NCI-H2029 (cell line): Measurements from ENCODE around the gene LMCD1.

Experiments
- DNase-seq: peaks from one replicate; lab custom pipeline; 2025; lab: John Stamatoyannopoulos, UW

LMCD1 gene

GRCh38 chr3:8584661-8585060, 83.0 kb downstream of the LMCD1 start:
- DNase-seq: no peak

GRCh38 chr3:8589880-8590556, 88.4 kb downstream of the LMCD1 start:
- DNase-seq: no peak

- DNase-seq: no peak
These were observed 91.6 kb downstream of the LMCD1 start for GRCh38 chr3:8593021-8593827.

GRCh38 chr3:8595252-8595651, 93.6 kb downstream of the LMCD1 start:
- DNase-seq: no peak

GRCh38 chr3:8595695-8596115, 94.1 kb downstream of the LMCD1 start:
- DNase-seq: no peak

DNA sequence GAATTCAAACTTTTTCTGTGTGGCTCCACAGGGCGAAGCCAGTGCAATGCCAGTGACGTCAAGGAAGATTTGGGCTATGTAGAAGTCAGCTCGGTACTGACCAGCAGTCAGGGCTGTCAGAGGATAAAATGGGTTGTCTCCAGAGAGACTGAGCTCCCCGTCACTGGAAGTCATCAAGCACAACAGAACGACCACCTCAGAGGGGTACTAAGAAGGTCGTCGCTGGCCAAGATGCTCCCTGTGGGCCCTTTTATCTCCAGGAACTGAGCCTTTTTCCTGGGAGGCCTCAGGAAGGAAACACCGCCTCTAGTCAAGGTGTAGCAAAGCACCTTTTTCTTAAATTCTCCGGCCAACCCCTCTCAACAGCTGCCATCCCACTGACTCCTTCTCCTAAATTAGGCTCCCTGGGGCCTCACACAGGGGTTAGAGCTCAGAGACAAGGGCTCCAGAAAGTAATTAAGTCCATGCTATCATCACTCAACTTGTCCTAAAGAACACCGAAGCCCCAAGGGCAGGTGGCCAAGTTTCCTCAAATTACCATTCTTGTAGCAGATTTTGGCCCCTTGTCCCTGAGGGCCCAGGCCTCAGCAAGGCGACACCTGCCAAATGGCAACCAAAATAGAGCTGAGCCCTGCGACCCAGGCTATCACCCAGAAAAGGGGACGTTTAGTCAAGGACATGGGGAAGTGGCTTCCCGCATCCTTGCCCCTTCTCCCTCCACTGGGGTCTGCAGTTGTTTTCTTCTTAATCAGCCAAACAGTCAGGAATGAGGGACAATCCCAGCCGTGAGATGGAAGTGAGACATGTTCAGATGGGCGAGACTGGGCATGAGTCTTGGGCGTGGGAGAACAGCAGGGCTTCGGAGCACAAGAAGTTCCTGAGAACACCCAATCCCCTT, 94.9 kb downstream of the LMCD1 start:
- DNase-seq: no peak

GRCh38 chr3:8597219-8597853, 95.7 kb downstream of the LMCD1 start:
- no peak for DNase-seq

- DNase-seq: no peak
These were observed 97.5 kb downstream of the LMCD1 start for GRCh38 chr3:8599146-8599545.

- no peak for DNase-seq
These were observed 98.8 kb downstream of the LMCD1 start for GRCh38 chr3:8600457-8600856.

- DNase-seq: peak; percentile 75
These were observed 101.6 kb downstream of the LMCD1 start for GRCh38 chr3:8603115-8603710.

DNA sequence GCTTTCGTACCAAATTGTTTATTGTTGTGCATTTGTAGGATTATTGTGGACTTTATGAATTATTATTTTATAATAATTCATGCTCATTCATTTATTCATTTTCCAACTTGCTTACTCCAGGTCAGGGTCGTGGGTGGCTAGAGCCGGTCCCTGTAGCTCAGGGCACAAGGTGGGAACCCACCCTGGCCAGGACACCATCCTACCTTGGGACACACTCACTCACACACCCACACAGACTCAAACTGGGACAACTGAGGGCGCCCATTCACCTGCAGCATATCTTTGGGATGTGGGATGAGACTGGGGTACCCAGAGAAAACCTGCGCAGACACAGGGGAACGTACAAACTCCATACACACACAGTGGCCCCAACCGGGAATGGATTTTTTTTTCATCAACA, 102.4 kb downstream of the LMCD1 start:
- DNase-seq: no peak

GRCh38 chr3:8604988-8605387, 103.4 kb downstream of the LMCD1 start:
- no peak for DNase-seq

DNA sequence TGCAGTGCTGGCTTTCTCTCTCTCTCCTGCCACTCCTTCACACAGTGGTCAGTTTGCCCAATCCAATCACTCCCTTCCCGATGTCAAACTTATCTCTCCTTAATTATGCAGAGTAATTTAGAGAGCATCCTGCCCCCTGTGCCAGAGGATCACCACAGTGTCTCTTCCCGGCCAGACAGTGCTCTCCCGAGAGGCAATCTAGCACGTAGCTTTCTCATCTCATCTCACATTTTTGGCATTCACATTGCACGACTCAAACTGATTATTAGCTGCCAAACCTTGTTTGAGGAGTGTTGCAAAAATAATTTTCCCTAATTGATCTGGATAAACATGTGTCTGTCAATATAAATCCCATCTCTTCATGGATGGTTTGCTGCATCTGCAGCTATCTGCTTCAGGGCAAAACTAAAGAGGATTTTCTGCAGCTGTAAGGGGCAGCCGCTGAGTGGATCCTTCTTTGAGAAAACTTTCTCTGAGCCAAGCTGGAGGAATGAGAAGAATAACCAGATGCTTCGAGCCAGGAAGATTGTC, 105.1 kb downstream of the LMCD1 start:
- DNase-seq: no peak

DNA sequence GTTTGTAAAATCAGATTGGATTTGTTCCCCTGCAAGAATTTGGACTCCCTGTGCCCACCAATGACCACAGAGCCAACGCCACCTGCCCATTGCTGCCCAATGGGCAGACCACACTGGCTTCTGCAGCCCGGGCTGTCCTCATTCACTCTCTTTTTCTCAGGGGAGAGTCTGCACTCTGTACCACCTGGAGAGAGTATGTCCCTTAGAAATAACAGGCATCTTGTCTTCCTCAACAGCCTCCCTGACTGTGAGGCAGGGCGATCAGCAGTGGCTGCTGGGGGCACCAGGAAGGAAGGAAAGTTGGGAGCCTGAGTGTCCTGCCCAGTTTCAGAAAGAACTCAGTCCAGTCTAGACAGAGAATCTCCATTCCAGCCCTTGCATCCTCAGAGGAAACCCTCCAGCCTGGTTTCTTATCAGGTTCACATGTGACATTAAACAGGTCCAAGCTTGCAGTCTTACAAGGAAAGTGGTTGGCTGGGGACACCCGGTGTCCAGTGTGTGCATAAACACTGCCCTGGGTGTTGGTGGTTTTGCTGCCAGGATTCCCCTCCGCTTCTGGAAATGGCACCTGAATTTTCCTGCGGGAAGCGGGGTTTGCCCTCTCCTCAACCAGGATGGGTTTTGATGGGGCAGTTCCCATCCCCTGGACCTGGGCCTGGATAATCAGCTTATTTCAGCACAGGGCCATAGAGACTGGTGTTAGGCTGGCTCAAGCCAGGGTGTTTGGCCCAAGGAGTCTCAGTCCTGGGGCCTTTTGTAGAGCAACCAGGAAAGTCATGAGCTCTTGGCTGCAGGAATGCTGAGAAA, 105.8 kb downstream of the LMCD1 start:
- peak; percentile 51 for DNase-seq

- no peak for DNase-seq
These were observed 106.6 kb downstream of the LMCD1 start for GRCh38 chr3:8608041-8608790.

DNA sequence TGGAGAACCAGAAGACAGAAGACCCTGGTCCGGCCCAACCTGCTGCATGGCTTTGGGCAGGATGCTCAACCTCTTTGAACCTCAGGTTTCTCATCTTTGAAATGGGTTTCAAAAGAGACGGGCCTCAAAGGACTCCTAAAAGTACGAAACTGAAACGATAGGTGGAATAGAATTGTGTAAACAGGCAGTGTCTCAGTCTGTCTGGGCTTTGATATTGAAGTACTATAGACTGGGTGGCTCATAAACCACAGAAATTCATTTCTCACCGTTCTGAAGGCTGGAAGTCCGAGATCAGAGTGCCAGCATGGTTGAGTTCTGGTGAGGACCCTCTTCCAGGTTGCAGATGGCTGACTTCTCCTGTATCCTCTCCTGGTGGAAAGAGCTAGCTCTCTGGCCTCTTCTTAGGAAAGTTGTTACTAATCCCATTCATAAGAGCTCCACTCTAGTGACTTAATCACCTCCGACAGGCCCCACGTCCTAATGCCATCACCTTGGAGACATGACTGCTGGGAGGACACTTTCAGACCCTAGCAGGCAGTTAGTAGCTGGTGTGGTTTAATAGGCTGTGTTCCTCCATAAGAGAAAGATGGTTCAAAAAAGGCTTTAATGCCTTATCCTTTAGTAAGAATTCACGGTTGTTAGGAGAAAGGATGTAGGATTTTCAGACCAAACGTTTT, 107.3 kb downstream of the LMCD1 start:
- DNase-seq: no peak

DNA sequence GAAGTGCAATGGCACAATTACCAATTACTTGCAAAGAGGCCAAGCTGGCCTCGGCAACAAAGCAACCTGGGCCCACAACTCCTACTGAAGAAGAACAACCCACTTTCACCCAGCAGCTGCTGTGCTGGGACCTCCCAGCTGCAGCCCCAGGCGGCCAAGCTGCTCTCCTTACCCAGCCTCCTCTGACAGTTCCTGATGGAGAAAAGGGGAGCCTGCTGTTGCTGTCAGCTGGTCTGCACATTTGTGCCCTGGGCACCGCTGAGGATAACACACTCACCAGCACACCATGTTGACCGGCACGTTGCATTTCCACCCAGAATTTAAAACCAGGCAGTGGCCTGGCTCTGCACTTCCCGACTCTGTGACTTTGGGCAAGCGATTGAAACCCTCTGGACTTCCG, 109.3 kb downstream of the LMCD1 start:
- DNase-seq: no peak

DNA sequence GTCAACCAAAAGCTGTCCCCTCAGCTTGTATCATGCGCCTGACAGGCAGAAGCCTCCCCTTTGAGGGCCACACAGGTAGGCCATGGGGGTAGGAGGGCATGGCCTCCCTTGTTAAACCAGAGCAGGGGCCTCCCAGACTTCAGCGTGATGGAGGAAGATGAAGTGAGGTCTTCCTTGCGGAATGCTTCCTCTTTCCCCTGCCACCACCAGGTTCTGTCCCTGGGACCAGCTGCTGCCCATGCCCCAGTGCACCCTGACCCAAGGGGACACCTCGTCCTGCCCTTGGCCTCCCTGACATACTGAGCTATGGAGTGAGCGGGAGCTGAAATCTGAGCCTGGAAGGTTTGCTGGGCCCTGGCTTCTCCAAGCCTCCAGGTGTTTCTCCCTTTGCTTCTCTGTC, 116.3 kb downstream of the LMCD1 start:
- DNase-seq: no peak

- no peak for DNase-seq
These were observed 117.3 kb downstream of the LMCD1 start for GRCh38 chr3:8618950-8619349.
